A172 (cell line): ENCODE measurements around the gene PPP4C. TPM values are rescaled to one million over a fixed set of nuclear protein-coding genes. Genes with fewer than 3 reads are reported as not detected.
"Not testable (repeated sequence)": the region's sequence is repeated elsewhere in the genome, so short reads cannot be mapped to it uniquely, and the experiment has no call there.

Source experiments
- DNase-seq: peaks from one replicate; pipeline ENCODE4 v3.0.0-alpha.2; 2015; ENCODE audit warnings: low spot score
- total RNA-seq: library from RNA; depleted of rRNA; stranded (reverse); fragments of >200 nt; shearing (Covaris generic); gene quantifications from 2 replicates; pipeline ENCODE4 v1.2.3, GENCODE V29; 2014; rRNA removed

PPP4C gene
- total RNA-seq, 1 experiment from 2014 or later: 185 TPM

GRCh38 chr16:30122604-30123160 lies 46.9 kb downstream of the PPP4C start:
- no peak for DNase-seq

- DNase-seq: no peak
These were observed 49.2 kb downstream of the PPP4C start for GRCh38 chr16:30124985-30125379.

GRCh38 chr16:30125690-30126089 lies 49.9 kb downstream of the PPP4C start:
- DNase-seq: not testable (repeated sequence)

GRCh38 chr16:30127993-30128392 lies 52.2 kb downstream of the PPP4C start:
- no peak for DNase-seq

- no peak for DNase-seq
These were observed 56.2 kb downstream of the PPP4C start for GRCh38 chr16:30131869-30132475.

GRCh38 chr16:30132591-30132990 lies 56.8 kb downstream of the PPP4C start:
- DNase-seq: no peak

Other genes starting within 250 kb of the PPP4C start
- 112 and 119 TPM in 2 replicates for gene CDIPT, start 212.8 kb upstream of the PPP4C start, total RNA-seq
- 22.1 and 24.9 TPM in 2 replicates for gene SEZ6L2, start 176.4 kb upstream of the PPP4C start, total RNA-seq
- gene ASPHD1, start 175.5 kb upstream of the PPP4C start, total RNA-seq: 18.4 and 22.0 TPM in 2 replicates
- gene KCTD13, start 149.8 kb upstream of the PPP4C start, total RNA-seq: 11.0 and 12.5 TPM in 2 replicates
- 90.8 and 105 TPM in 2 replicates for gene TMEM219, start 113.9 kb upstream of the PPP4C start, total RNA-seq
- gene TAOK2, start 102.1 kb upstream of the PPP4C start, total RNA-seq: 43.2 and 45.4 TPM in 2 replicates
- gene HIRIP3, start 80.4 kb upstream of the PPP4C start, total RNA-seq: 17.5 and 31.6 TPM in 2 replicates
- 151 and 184 TPM in 2 replicates for gene INO80E, start 79.8 kb upstream of the PPP4C start, total RNA-seq
- gene DOC2A, start 65.0 kb upstream of the PPP4C start, total RNA-seq: 0.45 and 1.7 TPM in 2 replicates
- gene C16orf92, start 52.8 kb upstream of the PPP4C start, total RNA-seq: not detected in 2 replicates
- 0.38 and 1.1 TPM in 2 replicates for gene TLCD3B, start 44.7 kb upstream of the PPP4C start, total RNA-seq
- gene ALDOA, start 10.2 kb upstream of the PPP4C start, total RNA-seq: 1,380 and 1,410 TPM in 2 replicates
- not detected in 2 replicates for gene TBX6, start 15.9 kb downstream of the PPP4C start, total RNA-seq
- gene YPEL3, start 20.2 kb downstream of the PPP4C start, total RNA-seq: 2.9 and 7.5 TPM in 2 replicates
- gene GDPD3, start 37.5 kb downstream of the PPP4C start, total RNA-seq: 1.8 and 2.8 TPM in 2 replicates
- gene MAPK3, start 47.2 kb downstream of the PPP4C start, total RNA-seq: 34.4 and 46.6 TPM in 2 replicates
- 12.0 and 16.0 TPM in 2 replicates for gene CORO1A, start 107.6 kb downstream of the PPP4C start, total RNA-seq
- 246 and 504 TPM in 2 replicates for gene BOLA2B, start 117.7 kb downstream of the PPP4C start, total RNA-seq
- gene SLX1A, start 117.9 kb downstream of the PPP4C start, total RNA-seq: 9.8 and 57.9 TPM in 2 replicates
- gene SULT1A3, start 123.3 kb downstream of the PPP4C start, total RNA-seq: 5.1 and 6.6 TPM in 2 replicates
- gene NPIPB13, start 172.5 kb downstream of the PPP4C start, total RNA-seq: 0.03 and 0.50 TPM in 2 replicates